Caco-2 (cell line): ENCODE measurements around the gene JARID2. TPM values are rescaled to one million over a fixed set of nuclear protein-coding genes. Genes with fewer than 3 reads are reported as not detected.

Source experiments
- BruUV-seq: library from RNA; stranded (reverse); fragments of 400-500 nt; replicated peaks from 2 replicates; lab custom pipeline; 2021; lab: Mats Ljungman, UMichigan
- CTCF ChIA-PET: fragments of 300-600 bp; sonication (Branson Sonifier 250); formaldehyde crosslinking; loops from one replicate; lab custom pipeline; 2022; ENCODE audit warnings: antibody characterized with exemption; lab: Charles Lee
- POLR2A ChIA-PET: fragments of 300-600 bp; sonication (Branson Sonifier 250); formaldehyde crosslinking; loops from one replicate; lab custom pipeline; 2022; ENCODE audit warnings: antibody characterized with exemption; lab: Charles Lee
- DNase-seq, 2 experiments: peaks; one replicate each; pipeline versions ENCODE4 v3.0.0 to v3.0.0-alpha.2; 2020 to 2022
- H3K27me3 ChIP-seq: replicated peaks from 2 replicates; pipeline ENCODE4 v1.6.0; 2011; ENCODE audit warnings: low read length; ENCODE audit not compliant: control insufficient read depth, insufficient read depth
- H3K36me3 ChIP-seq: 2 replicates; pipeline ENCODE4 v1.5.1; 2011; ENCODE audit warnings: low read length; ENCODE audit not compliant: control insufficient read depth, insufficient read depth
- H3K4me1 ChIP-seq: fragments of 250-450 bp; sonication (Bioruptor Pico); 2 replicates; pipeline ENCODE4 v1.5.1; 2020; ENCODE audit warnings: mild to moderate bottlenecking
- H3K4me3 ChIP-seq: 2 replicates; pipeline ENCODE4 v1.5.1; 2011; ENCODE audit warnings: low read depth, mild to moderate bottlenecking, control low read depth, low read length
- H3K9me3 ChIP-seq: fragments of 250-450 bp; sonication (Bioruptor Pico); 2 replicates; pipeline ENCODE4 v1.5.1; 2020; ENCODE audit warnings: mild to moderate bottlenecking, moderate library complexity
- H3K27ac Mint-ChIP-seq: one replicate; pipeline ENCODE4 v1.8.0; 2022; ENCODE audit warnings: mixed read lengths; ENCODE audit not compliant: unreplicated experiment
- H3K27me3 Mint-ChIP-seq: one replicate; pipeline ENCODE4 v1.8.0; 2022; ENCODE audit warnings: mixed read lengths; ENCODE audit not compliant: insufficient read depth, unreplicated experiment
- H3K36me3 Mint-ChIP-seq: one replicate; pipeline ENCODE4 v1.8.0; 2022; ENCODE audit warnings: mild to moderate bottlenecking, mixed read lengths; ENCODE audit not compliant: insufficient read depth, unreplicated experiment
- H3K4me1 Mint-ChIP-seq: one replicate; pipeline ENCODE4 v1.8.0; 2022; ENCODE audit warnings: low read depth, mixed read lengths; ENCODE audit not compliant: unreplicated experiment
- H3K4me3 Mint-ChIP-seq: one replicate; pipeline ENCODE4 v1.8.0; 2022; ENCODE audit warnings: mild to moderate bottlenecking, moderate library complexity, mixed read lengths; ENCODE audit not compliant: unreplicated experiment
- H3K9me3 Mint-ChIP-seq: one replicate; pipeline ENCODE4 v1.8.0; 2022; ENCODE audit warnings: mixed read lengths; ENCODE audit not compliant: unreplicated experiment
- intact Hi-C: fragments of 100-400 bp; cut with micrococcal nuclease; formaldehyde crosslinking; loops from one replicate; pipeline ENCODE4 v1.10.0; 2022; ENCODE audit not compliant: unreplicated experiment
- total RNA-seq: library from RNA; stranded (reverse); gene quantifications from 2 replicates; pipeline ENCODE4 v1.2.3, GENCODE V29; 2022
- TF ChIP-seq, protein P1 (sequence below), 2 experiments: fragments of 200-600 bp in 1 of 2; IDR thresholded peaks; 1 replicate in 1 of 2; 2 replicates in 1 of 2; pipeline versions ENCODE4 v1.5.1 to v1.8.0; 2011 to 2022; ENCODE audit warnings: antibody characterized with exemption in 1 of 2, control low read depth in 1 of 2, inconsistent platforms in 1 of 2, low read depth in 1 of 2, low read length in 1 of 2, mild to moderate bottlenecking in 1 of 2, moderate library complexity in 1 of 2; ENCODE audit not compliant: insufficient read depth in 1 of 2, severe bottlenecking in 1 of 2, unreplicated experiment in 1 of 2

Gene JARID2
- total RNA-seq, 1 experiment from 2014 or later: 18.3 TPM

DNA sequence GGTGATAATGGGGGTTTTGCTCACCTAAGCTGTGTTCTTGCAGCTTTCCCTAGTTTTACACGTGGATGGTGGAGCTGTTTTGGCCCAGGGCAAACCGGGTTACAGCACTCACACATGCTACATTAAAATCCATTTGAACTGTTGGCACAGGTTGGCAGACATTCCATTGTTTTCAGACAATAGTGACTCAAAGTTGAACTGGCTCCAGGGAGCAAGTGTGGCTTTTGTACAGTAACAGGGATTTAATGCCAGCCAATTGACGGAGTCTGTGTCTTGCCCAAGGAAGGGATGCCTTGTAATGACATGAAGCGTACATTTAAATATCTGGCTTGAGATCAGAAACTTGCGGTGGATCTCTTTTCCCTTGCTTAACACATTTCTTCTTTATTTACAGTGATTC, 233.9 kb downstream of the JARID2 start:
- TF ChIP-seq, protein P1, sequence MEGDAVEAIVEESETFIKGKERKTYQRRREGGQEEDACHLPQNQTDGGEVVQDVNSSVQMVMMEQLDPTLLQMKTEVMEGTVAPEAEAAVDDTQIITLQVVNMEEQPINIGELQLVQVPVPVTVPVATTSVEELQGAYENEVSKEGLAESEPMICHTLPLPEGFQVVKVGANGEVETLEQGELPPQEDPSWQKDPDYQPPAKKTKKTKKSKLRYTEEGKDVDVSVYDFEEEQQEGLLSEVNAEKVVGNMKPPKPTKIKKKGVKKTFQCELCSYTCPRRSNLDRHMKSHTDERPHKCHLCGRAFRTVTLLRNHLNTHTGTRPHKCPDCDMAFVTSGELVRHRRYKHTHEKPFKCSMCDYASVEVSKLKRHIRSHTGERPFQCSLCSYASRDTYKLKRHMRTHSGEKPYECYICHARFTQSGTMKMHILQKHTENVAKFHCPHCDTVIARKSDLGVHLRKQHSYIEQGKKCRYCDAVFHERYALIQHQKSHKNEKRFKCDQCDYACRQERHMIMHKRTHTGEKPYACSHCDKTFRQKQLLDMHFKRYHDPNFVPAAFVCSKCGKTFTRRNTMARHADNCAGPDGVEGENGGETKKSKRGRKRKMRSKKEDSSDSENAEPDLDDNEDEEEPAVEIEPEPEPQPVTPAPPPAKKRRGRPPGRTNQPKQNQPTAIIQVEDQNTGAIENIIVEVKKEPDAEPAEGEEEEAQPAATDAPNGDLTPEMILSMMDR (IDR thresholded peaks at IDR 0.05; ENCODE audit: insufficient read depth in 1 of 2, low read depth in 1 of 2, low read length in 1 of 2, severe bottlenecking in 1 of 2, unreplicated experiment in 1 of 2): no peak
- Mint-ChIP-seq H3K27ac (no peak overlapping the region), H3K4me1 (no peaks in the 10 kb centered on the region), H3K9me3 (no peaks in the 10 kb centered on the region), H3K27me3 (no peaks in the 10 kb centered on the region), H3K36me3 (no peaks in the 10 kb centered on the region), H3K4me3 (no peak overlapping the region)
- intact Hi-C loops: no loop called here
- DNase-seq: no peak
- no peaks in the 10 kb centered on the region for H3K4me1 ChIP-seq
- H3K4me3 ChIP-seq: no peak overlapping the region
- ChIA-PET POLR2A (no interaction called here), CTCF (no interaction called here)
- no TSS peak for BruUV-seq
- H3K9me3 ChIP-seq: no peaks in the 10 kb centered on the region
- no peaks in the 10 kb centered on the region for H3K36me3 ChIP-seq
- no peaks in the 10 kb centered on the region for H3K27me3 ChIP-seq

DNA sequence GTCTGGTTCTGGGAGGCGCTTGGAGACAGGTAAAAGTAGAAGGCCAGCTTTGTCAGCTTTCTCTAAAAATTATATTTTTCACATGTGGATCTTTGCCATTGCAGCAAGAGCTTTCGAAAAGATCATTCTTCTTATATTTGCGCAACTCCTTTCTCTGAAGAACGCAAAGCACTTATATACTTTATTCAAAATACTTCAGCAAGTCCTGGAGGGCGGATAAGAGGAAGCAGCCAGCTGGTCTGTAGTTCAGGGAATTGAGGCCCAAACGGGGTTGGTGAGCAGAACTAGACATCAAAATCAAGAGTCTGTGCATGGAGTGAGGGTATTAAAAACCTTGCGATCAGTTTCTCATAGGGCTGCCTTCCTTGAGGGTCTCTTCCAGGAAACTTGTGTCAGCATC, 234.7 kb downstream of the JARID2 start:
- Mint-ChIP-seq H3K36me3 (no peaks in the 10 kb centered on the region), H3K27ac (no peak overlapping the region), H3K4me3 (no peak overlapping the region), H3K4me1 (no peaks in the 10 kb centered on the region), H3K9me3 (no peaks in the 10 kb centered on the region), H3K27me3 (no peaks in the 10 kb centered on the region)
- H3K4me1 ChIP-seq: no peaks in the 10 kb centered on the region
- TF ChIP-seq, protein P1 (IDR thresholded peaks at IDR 0.05; ENCODE audit: insufficient read depth in 1 of 2, low read depth in 1 of 2, low read length in 1 of 2, severe bottlenecking in 1 of 2, unreplicated experiment in 1 of 2): no peak
- no peak overlapping the region for H3K4me3 ChIP-seq
- no peaks in the 10 kb centered on the region for H3K9me3 ChIP-seq
- intact Hi-C loops: no loop called here
- no peaks in the 10 kb centered on the region for H3K36me3 ChIP-seq
- CTCF ChIA-PET: no interaction called here
- no peak for DNase-seq
- no peaks in the 10 kb centered on the region for H3K27me3 ChIP-seq
- POLR2A ChIA-PET: no interaction called here
- BruUV-seq: no TSS peak

DNA sequence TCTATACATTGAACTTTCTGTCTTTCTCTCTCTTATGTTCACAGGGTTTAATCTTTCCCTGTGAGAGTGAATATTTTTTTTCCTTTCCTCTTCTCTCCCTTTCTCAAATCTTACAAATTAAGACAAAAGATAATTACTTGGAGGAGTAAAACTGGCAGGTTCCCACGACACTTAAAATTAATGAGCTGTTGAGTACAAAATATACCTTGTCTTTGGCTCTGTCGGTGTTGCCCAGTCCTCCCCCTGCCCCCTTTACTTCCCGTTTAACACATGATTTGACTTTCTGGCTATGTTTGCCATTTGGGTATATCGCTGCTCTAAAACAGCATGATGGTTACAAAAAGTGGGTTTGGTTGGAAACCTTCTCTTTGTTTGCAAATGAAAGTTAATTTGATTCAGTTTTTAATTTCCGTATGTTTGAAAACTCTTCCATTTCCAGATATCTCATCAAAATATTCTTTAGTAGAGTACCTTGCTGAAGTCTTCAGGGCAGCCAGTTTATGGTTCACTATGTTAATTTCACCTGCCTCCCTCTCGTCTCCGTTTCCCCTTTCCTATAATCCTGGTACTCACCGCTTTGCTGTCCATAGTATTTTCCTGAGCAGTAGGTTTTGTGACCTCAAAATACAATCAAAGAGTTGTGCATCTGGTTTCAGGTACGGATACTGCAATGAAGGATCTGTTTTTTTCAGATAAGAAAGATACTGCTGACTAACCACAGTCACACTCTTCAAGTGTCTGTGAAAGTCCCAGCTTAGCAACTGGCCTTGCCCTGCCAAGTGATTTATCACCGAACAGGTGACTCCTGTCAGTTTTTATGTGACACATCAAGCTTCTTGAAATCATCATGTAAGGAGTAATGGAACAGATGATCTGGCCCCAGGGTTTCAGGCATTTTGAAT, 235.8 kb downstream of the JARID2 start:
- Histone ChIP-seq H3K4me1 (no peaks in the 10 kb centered on the region), H3K27me3 (no peaks in the 10 kb centered on the region), H3K9me3 (no peaks in the 10 kb centered on the region), H3K36me3 (no peaks in the 10 kb centered on the region), H3K4me3 (no peak overlapping the region)
- no peak for DNase-seq
- TF ChIP-seq, protein P1 (IDR thresholded peaks at IDR 0.05; ENCODE audit: insufficient read depth in 1 of 2, low read depth in 1 of 2, low read length in 1 of 2, severe bottlenecking in 1 of 2, unreplicated experiment in 1 of 2): no peak
- BruUV-seq: no TSS peak
- Mint-ChIP-seq H3K4me3 (no peak overlapping the region), H3K27ac (no peak overlapping the region), H3K27me3 (no peaks in the 10 kb centered on the region), H3K4me1 (no peaks in the 10 kb centered on the region), H3K9me3 (no peaks in the 10 kb centered on the region), H3K36me3 (no peaks in the 10 kb centered on the region)
- CTCF ChIA-PET: no interaction called here
- POLR2A ChIA-PET: no interaction called here
- intact Hi-C loops: no loop called here
